Measurements from ENCODE around the gene JAKMIP2.
"Not testable (repeated sequence)": the region's sequence is repeated elsewhere in the genome, so short reads cannot be mapped to it uniquely, and the experiment has no call there.

Gene JAKMIP2

DNA sequence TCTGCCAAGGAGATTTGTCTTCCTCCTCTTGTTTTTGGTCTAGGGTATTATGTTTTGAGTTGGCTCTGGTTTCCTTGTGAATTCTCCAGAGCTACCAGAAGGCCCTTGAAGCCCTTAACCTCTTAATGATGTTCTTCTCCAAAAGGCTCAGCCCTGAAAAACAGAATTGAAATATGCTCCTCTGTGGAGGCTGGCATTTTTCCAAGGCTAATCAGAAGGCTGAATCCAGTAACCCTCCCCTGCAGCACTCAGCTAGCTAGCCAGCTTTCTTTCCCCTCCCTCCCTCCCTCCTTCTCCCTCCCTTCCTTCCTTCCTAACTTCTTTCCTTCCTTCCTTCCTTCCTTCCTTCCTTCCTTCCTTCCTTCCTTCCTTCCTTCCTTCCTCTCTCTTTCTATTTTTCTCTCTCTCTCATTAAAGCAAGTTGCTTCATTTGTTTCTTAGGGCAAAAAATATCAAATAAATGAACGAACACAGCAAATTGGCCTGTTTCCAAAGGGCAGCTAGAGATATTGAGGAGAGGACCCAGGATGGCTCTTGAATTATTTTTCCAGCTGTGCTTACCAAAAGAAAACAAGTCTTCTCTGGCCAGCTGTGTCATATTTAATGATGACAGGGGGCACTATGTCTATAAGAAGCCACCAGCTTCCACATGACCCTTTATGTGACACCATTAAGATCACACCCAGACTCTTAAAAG lies 38.7 kb downstream of the JAKMIP2 start:
- DNase-seq = peak; percentile 41

DNA sequence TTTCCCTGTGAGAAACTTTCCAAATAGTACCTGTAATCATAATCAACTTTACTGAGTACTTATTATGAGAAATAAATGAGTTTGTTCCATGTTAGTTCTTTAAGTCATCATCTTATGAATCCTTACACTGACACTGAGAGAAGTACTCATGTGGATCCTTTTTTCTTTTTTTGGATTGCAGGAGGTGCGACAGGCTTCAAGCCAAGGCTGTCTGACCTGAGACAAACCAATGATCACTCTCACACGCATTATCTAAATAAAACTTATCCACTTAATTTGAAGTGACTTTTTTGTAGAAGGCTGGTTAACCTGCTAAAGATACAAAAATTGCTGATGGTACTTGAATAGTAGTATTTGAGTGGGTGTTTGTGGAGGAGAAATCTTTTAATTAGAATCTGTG lies 39.5 kb downstream of the JAKMIP2 start:
- DNase-seq = no peak

DNA sequence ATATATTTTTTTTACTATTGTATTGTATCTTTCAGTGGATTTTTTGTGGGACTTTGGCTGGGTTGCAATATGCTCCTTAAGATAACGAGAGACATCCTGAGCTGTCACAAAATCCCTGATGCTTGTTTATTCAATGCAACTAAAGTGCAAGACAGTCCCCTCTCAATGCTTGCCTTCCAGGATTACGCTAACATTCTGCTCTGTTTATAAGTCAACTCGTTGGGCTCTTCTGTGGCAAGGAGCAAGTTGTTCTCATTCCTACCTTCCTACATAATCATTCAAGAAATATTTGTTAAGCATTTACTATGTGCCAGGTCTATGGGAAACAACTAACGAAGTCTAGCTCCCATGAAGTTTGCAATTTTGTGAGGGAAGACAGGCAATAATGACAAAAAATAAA lies 40.4 kb downstream of the JAKMIP2 start:
- DNase-seq = no peak

DNA sequence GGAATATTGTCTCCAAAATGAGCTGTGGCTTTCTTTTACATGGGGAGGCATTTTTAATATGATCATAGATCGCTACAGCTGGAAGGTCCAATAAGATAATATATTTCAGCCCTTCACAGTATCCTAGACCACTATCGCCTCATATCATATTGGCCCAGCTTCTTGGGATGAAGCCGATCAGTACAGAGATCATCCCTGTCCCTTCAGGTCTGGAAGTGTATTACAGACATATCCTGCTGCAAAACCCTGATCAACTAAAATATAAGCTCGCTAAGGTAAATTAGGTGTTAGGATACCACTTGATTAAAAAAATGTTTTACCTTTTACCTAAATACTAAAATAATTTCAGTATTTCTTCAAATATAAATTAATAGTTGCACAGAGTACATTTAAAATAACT lies 41.7 kb downstream of the JAKMIP2 start:
- no peak for DNase-seq

DNA sequence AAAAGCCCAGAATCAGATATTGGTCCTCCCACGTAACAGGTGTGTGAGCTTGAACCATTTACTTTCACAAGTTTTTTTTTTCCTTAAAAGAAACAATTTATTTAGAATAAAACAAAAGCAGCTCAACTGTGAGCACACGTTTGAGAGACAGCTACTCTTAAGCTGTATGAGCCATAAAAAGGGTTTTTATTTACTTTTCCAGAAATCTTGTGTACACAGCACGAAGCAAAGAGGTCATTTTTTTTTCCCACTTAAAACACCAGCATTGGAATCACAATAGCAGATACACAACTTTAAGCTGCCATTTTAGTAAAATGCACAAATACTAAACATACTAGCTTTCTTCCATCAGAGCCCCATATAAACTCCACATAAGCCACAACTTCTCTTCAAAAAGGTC lies 44.6 kb downstream of the JAKMIP2 start:
- DNase-seq = no peak

DNA sequence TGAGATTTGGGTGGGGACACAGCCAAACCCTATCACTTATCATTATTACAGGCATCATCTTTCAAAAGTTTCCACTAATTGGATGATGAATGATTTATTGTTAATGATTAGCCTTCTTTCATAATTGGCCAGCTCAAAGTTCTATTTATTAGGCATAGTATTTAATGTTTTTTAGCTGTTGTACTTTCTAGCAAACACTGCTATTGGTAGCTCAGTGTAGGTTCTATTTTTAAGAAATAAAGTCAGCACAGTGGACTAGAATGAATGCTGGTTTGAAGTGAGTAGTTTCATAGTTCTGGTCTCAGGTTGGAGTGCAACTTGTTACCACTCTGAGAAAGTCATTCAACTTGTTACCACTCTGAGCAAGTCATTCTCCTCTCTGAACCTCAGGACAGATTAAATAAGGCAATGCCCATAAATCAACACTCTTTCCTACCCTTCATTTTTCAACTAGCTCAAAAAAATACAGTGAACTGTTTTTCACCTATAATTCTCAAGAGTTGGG lies 46.9 kb downstream of the JAKMIP2 start:
- no peak for DNase-seq

DNA sequence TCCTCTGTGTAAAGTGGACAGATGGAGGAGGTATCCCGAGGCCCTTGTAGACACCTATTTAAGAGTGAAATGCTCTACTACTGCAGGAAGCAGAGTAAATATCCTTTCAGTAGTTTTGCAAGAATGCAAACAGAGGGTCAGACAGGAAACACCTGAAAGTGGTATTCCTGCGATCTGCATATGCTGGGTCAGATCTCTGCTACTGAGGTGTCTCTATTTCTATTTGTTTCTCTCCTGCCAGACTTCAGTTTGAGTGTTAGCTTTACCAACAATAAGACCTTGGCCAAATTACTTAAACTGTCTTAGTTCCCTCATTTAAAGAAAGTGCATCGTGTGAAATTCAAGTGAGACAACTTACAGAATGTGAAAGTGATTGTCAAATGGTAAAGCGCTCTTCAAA lies 47.6 kb downstream of the JAKMIP2 start:
- no peak for DNase-seq

DNA sequence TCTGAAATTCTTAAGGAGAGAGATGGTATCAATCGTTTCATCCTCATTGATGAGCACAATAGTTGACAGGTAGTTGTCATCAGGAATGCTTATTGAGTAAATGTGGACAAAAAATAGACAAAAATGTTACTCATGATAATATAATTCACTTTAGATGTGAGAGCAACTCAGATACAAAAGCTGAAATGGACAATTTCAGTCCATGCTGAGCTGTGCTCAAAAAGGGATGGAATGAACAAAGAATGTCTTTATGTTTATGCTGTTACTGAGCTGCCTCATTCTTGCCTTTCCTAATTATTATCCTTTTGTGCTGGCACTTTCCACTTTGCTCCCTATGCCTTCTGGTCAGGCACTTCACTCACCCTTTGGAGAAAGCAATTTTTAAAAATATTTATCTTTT lies 49.5 kb downstream of the JAKMIP2 start:
- no peak for DNase-seq

DNA sequence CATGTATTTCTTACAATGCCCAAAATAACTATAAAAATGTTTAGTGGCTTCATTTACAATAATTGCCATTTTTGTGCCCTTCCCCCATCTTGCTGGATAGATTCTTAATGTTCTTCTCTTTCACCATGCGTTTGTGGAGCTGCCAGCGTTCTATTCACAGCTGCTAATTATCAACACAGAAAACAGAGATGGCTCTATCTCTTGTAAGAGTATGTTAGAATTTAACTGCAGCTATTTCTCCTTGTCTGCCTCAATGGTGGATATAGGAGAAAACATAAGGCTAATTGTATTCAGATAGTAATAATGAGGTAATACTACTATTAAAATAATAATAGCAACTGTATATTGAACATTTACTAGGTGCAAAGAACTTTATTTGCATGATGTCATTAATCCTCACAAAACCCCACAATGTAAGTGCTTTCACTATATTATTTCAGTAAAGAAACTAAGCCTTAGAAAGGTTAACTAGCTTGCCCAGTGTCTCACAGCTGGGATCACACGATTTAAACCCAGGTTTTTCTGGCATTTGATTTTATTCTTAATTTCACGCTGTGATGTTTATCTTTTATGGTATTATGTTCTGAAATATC lies 50.1 kb downstream of the JAKMIP2 start:
- DNase-seq = no peak

DNA sequence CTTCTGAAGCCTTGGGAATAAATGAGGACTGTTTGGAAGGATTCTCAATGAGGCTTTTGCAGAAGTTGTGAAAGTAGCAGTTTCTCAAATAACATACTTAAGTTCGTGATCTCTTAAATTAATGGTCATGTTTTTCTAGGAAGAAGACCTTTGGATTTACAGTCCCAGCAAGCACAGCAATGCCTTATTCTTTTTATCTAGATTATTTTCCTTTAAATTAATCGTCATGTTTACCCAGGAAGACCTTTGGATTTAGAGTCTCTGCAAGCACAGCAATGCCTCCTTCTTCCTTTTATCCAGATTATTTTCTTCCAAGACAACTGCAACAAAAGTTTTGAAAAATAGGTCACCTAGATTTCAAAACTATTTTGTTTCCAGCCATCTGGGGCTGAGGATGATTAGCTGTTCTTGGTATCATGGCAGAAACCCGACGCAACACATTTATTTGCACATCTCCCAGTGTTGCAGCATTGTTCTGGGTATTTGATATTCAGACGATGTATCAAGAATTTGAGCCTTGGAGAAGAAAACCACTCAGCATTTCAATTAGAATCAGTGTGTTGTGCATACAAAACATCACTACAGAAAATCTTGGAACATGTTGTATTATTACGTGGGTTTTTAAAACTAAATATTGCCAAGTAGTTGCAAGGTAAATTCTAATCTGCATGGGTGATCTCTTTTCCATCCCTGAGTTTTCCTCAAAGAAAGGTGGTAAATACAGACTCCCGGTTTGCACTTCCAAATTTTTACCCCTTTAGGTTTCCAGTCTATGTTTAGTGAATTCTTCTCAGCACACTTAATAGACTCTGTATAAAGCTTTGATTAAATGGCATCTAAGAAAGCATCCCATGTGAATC lies 50.9 kb downstream of the JAKMIP2 start:
- DNase-seq = no peak

DNA sequence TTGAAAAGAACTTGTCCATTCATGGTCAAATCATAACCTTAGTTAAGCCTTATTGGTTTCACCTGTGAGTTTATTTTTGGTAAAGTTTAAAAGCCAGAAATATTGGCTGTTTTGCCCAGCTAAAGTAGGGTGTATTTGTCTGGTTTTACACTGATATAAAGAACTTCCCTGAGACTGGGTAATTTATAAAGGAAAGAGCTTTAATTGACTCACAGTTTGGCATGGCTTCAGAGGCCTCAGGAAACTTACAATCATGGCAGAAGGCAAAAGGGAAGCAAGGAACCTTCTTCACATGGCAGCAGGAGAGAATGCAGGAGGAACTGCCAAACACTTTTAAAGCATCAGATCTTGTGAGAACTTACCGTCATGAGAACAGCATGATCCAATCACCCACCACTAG lies 55.3 kb downstream of the JAKMIP2 start:
- DNase-seq = no peak

DNA sequence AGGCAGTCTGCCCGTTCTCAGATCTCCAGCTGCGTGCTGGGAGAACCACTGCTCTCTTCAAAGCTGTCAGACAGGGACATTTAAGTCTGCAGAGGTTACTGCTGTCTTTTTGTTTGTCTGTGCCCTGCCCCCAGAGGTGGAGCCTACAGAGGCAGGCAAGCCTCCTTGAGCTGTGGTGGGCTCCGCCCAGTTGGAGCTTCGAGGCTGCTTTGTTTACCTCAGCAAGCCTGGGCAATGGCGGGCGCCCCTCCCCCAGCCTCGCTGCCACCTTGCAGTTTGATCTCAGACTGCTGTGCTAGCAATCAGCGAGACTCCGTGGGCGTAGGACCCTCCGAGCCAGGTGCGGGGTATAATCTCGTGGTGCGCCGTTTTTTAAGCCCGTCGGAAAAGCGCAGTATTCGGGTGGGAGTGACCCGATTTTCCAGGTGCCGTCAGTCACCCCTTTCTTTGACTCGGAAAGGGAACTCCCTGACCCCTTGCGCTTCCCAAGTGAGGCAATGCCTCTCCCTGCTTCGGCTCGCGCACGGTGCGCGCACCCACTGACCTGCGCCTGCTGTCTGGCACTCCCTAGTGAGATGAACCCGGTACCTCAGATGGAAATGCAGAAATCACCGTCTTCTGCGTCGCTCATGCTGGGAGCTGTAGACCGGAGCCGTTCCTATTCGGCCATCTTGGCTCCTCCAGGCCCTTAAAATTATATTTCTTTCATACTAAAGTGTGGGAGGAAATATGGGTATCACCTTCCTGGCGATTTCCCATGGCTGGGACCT lies 61.2 kb downstream of the JAKMIP2 start:
- not testable (repeated sequence) for DNase-seq

DNA sequence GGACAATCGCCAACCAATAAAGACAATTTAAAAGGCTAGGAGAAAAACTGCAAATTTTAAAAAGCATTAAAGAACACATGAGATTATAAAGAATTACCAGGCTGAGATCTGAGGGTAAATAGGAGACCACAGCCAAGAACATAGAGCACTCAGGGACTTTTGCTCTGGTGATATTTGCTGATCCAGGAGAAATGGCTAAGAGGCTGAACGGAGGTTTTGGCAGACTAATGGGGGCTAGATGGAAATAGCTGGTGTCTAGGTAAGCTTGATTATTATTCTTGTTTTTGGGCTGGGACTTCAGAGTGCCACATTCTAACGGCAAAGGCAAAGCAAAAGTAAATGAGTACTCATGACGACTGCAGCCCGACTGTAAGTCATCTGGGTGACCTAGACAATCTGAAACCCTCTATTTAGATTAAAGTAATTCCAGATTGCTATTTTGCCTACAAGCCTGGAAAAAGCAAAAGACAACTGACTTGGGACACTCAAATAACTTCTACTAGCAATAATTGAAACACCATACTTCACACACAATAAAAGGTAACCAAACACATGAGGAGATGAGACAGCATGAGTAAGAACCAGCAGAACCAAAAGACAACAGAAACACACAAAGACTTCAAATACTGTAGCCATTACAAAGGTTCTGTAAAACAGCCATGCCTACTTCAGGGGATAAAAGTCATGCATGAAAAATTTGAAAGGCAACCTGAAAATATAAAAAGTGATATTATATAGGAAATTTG lies 68.8 kb downstream of the JAKMIP2 start:
- DNase-seq = no peak

DNA sequence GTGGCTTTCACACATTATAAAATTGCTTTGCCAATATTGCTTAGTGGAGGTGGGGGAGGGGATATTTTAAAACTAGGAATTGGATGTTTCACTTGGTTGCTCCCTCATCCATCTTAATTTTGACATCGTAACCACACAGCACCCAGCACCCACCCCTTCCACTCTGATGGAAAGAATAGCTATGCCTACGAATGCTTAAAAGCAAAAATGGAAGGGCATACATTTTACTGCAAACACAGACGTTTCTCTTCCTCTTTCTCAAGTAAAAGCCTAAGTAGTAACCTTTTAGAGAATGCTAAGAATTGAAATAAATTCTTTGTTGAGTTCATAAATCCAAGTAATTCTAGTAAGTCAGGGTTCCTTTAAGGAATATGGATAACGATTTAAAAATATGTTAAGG lies 69.9 kb downstream of the JAKMIP2 start:
- no peak for DNase-seq

DNA sequence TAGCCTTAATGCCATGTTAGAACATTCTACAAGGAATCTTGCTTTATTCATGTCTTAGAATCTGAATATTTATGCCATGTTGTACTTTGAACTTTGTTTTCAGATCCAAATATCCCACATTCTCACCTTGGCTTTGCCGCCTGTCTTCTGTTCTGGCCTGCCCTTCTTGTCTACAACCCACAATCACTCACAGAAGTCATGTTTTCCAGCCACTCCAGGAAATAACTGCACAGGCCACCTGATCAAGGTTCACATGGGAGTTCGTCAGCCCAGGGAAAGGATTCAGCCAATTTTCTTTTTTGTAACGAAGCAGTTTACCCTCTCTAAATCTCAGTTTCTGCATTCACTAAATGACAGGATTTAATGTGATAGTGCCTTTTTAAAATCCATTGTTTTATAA lies 70.5 kb downstream of the JAKMIP2 start:
- DNase-seq = no peak

DNA sequence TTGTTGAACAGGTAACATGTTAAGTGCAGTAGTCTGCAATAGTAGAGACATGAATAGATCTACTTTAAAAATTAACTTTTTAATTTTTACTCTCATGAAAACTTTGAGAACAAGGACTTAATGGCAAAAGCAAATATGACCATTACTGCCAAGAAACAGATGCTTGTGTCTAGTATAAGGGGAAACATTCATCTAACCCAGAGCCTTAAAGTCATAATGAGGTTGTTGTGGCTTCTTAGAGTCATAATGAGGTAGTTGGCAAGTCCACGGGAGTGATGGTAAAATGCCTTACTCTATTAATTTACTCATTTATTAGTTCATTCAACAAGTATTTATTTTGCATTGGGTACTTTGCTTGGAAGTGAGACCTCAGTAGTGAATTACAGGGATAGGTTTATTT lies 71.5 kb downstream of the JAKMIP2 start:
- DNase-seq = no peak

DNA sequence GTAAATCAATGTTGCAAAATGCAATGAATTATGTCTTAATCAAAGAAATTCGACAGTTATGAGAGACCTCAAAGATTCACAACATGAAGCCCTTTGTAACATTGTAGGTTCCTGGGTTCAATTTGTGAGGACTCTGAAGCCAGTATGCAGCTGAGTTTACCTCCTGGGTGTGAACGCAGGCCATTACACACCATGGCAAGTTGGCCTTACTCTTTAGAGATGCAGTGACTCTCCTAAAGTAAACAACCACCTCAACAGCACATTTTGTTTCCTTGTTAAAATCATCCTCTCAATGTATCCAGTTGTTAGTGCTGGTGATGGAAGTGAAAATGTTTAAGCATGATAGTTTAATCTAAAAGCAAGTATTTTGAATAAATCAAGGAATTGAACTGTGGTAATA lies 73.8 kb downstream of the JAKMIP2 start:
- DNase-seq = no peak

DNA sequence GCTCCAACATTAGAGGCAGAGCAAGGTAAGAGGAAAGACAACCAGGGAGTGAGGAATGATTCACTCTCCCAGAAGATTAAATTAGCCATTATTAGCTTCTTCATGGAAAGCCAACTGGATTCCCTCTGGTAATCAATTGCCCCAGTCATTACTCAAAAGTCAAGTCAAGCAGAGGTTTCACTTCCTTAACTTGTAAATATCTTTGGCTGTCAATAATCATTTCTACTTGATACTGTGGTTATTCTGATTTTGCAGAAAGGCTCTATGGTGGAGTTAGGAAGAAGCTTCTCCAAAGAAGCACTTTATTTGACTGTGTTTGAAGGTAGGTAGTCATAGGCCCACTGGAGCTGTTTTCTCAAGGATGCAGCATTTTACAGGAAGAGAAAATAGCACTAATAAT lies 78.0 kb downstream of the JAKMIP2 start:
- DNase-seq = no peak

DNA sequence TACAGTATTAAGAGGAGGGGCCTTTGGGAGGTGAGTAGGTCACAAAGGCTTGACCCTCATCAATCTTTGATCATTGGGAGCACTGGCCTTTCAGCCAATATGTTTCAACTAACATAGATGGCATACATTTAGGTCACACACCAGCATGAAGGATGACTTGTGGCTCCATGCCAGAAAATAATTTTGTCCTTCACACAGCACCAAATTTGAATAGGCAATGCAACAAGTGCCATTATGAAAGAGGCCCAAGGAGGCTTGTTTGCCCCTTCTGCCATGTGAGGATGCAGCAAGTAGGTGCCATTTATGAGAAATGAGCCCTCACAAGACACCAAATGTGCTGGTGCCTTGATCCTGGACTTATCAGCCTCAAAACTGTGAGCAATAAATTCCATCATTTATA lies 81.1 kb downstream of the JAKMIP2 start:
- no peak for DNase-seq

DNA sequence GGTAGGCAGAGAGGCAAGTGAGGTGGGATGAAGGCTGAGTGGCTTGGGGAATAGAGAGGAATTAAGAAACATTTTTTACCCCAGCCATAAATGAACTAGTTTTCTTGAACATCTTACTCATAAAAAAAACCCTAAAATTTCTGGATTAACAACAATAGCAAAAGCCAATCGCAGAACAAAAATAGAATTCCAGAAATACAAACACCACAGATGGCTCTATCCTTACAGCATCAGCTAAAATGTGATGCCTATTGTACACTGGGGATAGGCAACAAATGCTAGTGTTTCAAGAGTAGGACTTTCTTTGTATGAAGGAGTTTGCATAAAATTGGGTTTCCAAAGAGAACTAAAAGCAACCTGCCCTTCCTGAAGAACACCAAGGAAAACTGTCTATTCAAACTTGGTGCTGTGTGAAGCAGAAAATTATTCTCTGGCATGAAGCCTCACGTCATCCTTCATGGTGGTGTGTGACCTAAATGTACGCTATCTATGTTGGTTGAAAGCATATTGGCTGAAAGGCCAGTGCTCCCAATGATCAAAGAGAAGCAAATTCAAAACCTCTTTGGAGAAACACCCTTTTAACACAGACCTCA lies 82.9 kb downstream of the JAKMIP2 start:
- DNase-seq = no peak

DNA sequence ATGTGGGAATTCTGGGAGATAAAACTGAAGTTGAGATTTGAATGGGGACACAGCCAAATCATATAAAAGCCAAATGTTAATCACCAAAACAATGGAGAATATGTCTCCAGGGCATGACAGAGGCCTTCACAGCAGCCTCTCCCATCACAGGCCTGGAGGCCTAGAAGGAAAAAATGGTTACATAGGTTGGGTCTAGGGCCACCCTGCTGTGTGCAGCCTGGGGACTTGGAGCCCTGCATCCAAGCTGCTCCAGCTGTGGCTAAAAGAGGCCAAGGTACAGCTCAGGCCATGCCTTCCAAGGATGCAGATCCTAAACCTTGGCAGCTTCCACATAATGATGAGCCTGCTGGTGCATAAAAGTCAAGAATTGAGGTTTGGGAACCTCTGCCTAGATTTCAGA lies 85.1 kb downstream of the JAKMIP2 start:
- DNase-seq = no peak

DNA sequence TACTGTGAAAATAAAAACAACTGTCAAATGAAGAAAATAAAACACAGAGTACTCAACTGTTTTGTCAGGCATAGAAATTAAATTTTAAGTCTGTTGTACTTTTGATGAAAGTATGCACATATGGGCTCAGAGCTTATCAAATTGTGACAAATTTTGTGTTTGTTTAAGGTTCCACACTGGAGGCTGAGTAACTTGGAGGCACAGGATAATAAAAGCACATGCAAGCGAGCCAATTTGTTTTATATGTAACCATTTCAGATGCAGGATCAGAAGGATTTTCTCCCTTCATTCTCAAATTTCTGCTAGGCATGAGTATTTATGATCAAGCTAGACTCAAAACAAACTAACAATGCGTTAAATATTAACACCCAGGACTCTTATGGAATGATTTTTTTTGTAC lies 87.8 kb downstream of the JAKMIP2 start:
- no peak for DNase-seq
